Calu3 (cell line): Measurements from ENCODE around the gene SEC16A. TPM values are rescaled to one million over a fixed set of nuclear protein-coding genes. Genes with fewer than 3 reads are reported as not detected.

Source experiments
- BruUV-seq: library from RNA; stranded (reverse); fragments of 400-500 nt; replicated peaks from 2 replicates; lab custom pipeline; 2021; lab: Mats Ljungman, UMichigan
- CTCF ChIA-PET: fragments of 300-600 bp; sonication (Branson Sonifier 250); formaldehyde crosslinking; loops from one replicate; lab custom pipeline; 2022; ENCODE audit warnings: antibody characterized with exemption; lab: Charles Lee
- DNase-seq: peaks from one replicate; pipeline ENCODE4 v3.0.0; 2022
- H3K27ac Mint-ChIP-seq: one replicate; pipeline ENCODE4 v1.8.0; 2022; ENCODE audit warnings: mixed read lengths; ENCODE audit not compliant: unreplicated experiment
- H3K27me3 Mint-ChIP-seq: one replicate; pipeline ENCODE4 v1.8.0; 2022; ENCODE audit warnings: mixed read lengths; ENCODE audit not compliant: unreplicated experiment
- H3K36me3 Mint-ChIP-seq: one replicate; pipeline ENCODE4 v1.8.0; 2022; ENCODE audit warnings: mild to moderate bottlenecking, moderate library complexity, mixed read lengths; ENCODE audit not compliant: insufficient read depth, unreplicated experiment
- H3K4me1 Mint-ChIP-seq: one replicate; pipeline ENCODE4 v1.8.0; 2022; ENCODE audit warnings: mild to moderate bottlenecking, low read depth, mixed read lengths; ENCODE audit not compliant: unreplicated experiment
- H3K4me3 Mint-ChIP-seq: one replicate; pipeline ENCODE4 v1.8.0; 2022; ENCODE audit warnings: mild to moderate bottlenecking, low read depth, moderate library complexity, mixed read lengths; ENCODE audit not compliant: unreplicated experiment
- H3K9me3 Mint-ChIP-seq: one replicate; pipeline ENCODE4 v1.8.0; 2022; ENCODE audit warnings: low read depth, mixed read lengths; ENCODE audit not compliant: unreplicated experiment
- intact Hi-C: fragments of 100-400 bp; cut with micrococcal nuclease; formaldehyde crosslinking; loops from one replicate; pipeline ENCODE4 v1.10.0; 2022; ENCODE audit not compliant: unreplicated experiment
- total RNA-seq: library from RNA; stranded (reverse); gene quantifications from 2 replicates; pipeline ENCODE4 v1.2.3, GENCODE V29; 2022
- TF ChIP-seq, protein P1 (sequence below): fragments of 200-600 bp; IDR thresholded peaks from one replicate; pipeline ENCODE4 v1.8.0; 2022; ENCODE audit warnings: antibody characterized with exemption; ENCODE audit not compliant: unreplicated experiment

The SEC16A gene
- total RNA-seq, 1 experiment from 2014 or later, result 48.9 TPM

DNA sequence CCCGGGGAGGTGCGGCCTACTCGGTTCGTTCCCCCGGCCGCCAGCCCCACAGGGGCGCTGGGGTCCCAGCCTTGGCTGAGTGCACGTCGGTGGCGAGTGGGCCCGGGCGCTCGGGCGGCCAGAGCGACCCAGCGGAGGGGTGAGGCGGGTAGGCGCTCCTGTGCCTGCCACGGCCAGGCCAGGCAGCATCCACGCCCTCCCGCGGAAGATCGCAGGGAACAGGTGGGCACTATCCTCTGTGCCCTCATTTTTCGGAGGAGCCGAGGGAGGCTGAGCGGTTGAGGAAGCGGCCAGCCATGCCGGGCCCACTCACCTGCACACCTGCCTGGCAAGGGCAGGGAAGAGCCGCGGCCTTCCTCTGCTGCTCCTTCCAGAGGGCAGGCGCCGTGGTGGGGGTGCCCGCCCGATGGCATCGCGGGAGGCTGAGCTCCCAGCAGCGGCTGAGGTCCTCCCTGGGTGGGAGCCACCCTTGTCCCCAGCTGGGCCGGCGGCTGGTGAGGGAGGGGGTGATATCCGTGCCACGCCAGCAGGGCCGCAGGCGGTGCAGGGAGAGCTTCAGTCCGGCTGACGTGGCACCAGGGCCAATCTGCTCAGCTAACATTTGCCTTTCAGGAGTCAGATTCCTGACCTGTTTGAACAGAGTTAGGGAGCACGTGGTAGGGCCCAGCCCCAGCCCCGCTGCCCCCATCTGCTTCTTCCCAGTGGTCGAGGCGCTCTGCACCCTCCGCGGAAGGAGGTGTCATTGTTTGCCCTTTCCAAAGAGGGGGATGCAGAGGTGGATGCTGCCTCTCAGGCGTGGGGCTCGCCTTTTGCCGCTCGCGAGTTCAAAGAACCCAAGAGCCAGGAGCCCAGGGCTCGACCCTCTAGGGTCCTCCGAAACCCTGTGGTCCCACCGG is 1.6 kb upstream of the SEC16A start:
- TF ChIP-seq, protein P1, sequence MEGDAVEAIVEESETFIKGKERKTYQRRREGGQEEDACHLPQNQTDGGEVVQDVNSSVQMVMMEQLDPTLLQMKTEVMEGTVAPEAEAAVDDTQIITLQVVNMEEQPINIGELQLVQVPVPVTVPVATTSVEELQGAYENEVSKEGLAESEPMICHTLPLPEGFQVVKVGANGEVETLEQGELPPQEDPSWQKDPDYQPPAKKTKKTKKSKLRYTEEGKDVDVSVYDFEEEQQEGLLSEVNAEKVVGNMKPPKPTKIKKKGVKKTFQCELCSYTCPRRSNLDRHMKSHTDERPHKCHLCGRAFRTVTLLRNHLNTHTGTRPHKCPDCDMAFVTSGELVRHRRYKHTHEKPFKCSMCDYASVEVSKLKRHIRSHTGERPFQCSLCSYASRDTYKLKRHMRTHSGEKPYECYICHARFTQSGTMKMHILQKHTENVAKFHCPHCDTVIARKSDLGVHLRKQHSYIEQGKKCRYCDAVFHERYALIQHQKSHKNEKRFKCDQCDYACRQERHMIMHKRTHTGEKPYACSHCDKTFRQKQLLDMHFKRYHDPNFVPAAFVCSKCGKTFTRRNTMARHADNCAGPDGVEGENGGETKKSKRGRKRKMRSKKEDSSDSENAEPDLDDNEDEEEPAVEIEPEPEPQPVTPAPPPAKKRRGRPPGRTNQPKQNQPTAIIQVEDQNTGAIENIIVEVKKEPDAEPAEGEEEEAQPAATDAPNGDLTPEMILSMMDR, result no peak
- peak; percentile 32 for DNase-seq
- Mint-ChIP-seq H3K4me1 (no peaks in the 10 kb centered on the region), H3K27ac (no peak overlapping the region), H3K27me3 (peaks cover 9% of the 10 kb centered on the region), H3K36me3 (peaks cover 38% of the 10 kb centered on the region), H3K4me3 (peak overlapping the region; percentile 93), H3K9me3 (no peaks in the 10 kb centered on the region)
- CTCF ChIA-PET, result interaction anchor here (1.2 to 3.8 kb wide), 6 partner anchors 139 to 209 kb away, joined by 3 to 20 read pairs (median 5); no protein-coding TSS in a partner anchor
- intact Hi-C loops, result loop anchor here (1.0 kb wide), 1 partner anchor 147 kb away; no protein-coding TSS in a partner anchor
- no TSS peak for BruUV-seq

DNA sequence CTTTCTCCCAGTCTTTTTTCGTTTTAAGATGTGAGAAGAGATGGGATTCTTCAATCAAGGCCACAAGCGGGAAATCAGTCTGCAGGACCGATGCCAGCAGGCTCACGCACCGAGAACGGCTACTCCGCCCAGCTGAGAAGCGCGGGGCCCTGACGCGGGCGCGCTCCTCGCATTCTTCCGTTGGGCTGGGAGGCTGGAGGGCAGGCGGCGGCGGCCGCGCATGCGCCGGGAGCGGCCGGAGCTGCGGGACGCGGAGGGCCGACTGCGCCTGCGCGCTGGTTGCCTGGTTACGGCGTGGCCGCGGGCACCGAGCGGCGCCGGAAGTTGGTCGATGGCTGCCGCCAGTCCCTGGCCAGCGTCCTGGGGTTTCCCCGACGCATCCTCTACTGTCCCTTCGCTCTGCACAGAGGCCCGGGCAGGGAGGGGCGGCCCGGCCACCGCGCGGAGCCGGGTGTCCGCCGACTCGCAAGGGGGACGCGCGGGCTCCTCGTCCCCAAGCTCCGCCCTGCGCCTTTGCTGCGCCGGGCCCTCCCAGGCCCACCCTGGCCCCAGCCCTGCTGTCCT is 831 bp upstream of the SEC16A start:
- intact Hi-C loops, result no loop called here
- H3K4me3 Mint-ChIP-seq, result peak overlapping the region; percentile 93
- TF ChIP-seq, protein P1, result no peak
- peaks cover 9% of the 10 kb centered on the region for H3K27me3 Mint-ChIP-seq
- TSS peak; percentile 86 for BruUV-seq
- H3K4me1 Mint-ChIP-seq, result no peaks in the 10 kb centered on the region
- H3K9me3 Mint-ChIP-seq, result no peaks in the 10 kb centered on the region
- H3K36me3 Mint-ChIP-seq, result peaks cover 38% of the 10 kb centered on the region
- DNase-seq, result peak; percentile 94
- peak overlapping the region; percentile 97 for H3K27ac Mint-ChIP-seq
- CTCF ChIA-PET, result interaction anchor here (1.8 to 3.8 kb wide), 4 partner anchors 142 to 151 kb away, joined by 4 to 20 read pairs (median 12); no protein-coding TSS in a partner anchor

DNA sequence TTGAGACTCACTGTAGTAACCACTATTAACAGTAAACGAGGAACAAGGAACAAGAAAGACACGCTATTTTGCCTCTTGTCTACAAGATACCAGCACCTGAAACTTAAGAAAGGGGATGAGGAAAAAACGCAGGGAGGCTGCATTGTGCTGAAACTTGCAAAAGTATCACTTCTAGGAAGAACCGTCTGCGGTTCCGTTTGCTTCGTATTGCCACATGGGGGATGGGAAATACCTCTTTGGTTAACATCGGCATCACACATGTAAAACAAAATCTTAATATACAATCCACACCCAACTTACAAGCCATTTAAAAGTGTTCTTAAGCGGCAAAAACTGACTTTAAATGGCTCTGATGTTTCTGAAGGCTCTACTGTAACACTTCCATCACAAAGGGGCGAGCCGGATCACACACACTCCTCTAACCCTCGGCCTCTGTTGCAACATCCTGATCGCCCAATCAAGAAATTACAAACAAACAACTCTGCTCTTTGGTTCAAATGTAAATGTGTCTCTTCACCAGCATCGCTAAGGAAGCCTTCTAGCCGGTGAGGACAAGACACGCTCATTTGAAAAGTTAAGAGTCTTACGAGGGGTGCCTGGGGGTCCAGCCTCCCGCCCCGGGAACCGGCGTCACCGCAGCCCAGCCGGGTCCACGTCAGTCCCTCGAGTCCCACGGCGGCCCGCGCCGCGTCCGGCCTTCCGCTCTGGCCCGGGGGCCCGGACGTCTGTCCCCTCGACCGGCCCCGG is 621 bp downstream of the SEC16A start:
- CTCF ChIA-PET, result no interaction called here
- H3K4me3 Mint-ChIP-seq, result peak overlapping the region; percentile 93
- peaks cover 38% of the 10 kb centered on the region for H3K36me3 Mint-ChIP-seq
- H3K9me3 Mint-ChIP-seq, result no peaks in the 10 kb centered on the region
- no peaks in the 10 kb centered on the region for H3K4me1 Mint-ChIP-seq
- TF ChIP-seq, protein P1, result no peak
- H3K27me3 Mint-ChIP-seq, result no peaks in the 10 kb centered on the region
- intact Hi-C loops, result no loop called here
- BruUV-seq, result TSS peak; percentile 85
- DNase-seq, result no peak
- peak overlapping the region; percentile 97 for H3K27ac Mint-ChIP-seq

DNA sequence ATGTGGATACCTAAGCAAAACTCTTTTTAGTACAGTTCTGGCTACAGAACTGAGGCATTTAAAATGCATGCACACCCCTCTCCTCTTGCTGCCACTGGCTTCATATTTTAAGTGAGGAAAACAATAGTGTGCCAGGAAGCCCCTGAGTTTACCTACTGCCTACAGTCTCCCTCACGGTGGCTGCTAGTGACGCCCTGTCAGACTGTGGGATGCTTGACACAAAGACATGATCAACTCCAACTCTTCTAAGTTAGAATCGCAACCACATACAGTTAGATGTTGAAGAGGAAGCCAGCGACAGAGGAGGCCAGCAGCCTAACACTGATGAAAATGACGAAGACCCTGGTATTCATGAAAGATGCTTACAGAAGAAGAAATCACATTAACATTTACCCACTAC is 1.3 kb downstream of the SEC16A start:
- intact Hi-C loops, result no loop called here
- Mint-ChIP-seq H3K9me3 (no peaks in the 10 kb centered on the region), H3K36me3 (peaks cover 43% of the 10 kb centered on the region), H3K4me3 (peak overlapping the region; percentile 93), H3K4me1 (no peaks in the 10 kb centered on the region), H3K27me3 (no peaks in the 10 kb centered on the region), H3K27ac (peak overlapping the region; percentile 97)
- CTCF ChIA-PET, result no interaction called here
- no peak for DNase-seq
- BruUV-seq, result no TSS peak
- TF ChIP-seq, protein P1, result no peak
